COR-L47 (cell line): ENCODE results near the gene CST7.

Experiments
- DNase-seq: peaks from one replicate; lab custom pipeline; 2025; lab: John Stamatoyannopoulos, UW

The CST7 gene

GRCh38 chr20:25005220-25005619 lies 56.2 kb downstream of the CST7 start:
- DNase-seq = peak; percentile 85

DNA sequence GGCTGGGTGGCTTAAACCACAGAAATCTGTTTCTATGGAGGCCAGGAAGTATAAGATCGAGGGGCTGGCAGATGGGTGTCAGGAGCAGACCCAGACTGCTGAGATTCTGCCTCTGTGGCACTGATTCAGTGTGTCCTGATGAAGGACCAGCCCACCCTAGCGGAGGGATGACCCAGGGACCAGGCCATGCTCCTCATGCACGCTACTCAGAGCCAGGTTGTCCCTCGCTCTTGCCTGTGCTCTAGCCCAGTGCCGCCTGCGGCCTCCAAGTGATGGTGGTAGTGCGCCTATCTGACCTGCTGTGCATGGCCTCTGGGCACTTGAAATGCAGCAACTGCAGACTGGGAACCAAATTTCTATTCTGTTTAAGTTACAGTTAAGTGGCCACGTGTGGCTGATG lies 56.6 kb downstream of the CST7 start:
- DNase-seq = no peak

GRCh38 chr20:25006431-25007167 lies 57.5 kb downstream of the CST7 start:
- no peak for DNase-seq

GRCh38 chr20:25007491-25008305 lies 58.6 kb downstream of the CST7 start:
- DNase-seq = no peak

GRCh38 chr20:25008388-25009217 lies 59.5 kb downstream of the CST7 start:
- DNase-seq = no peak
